T-helper 1 cell treated with Interleukin-12 subunit alpha and Interleukin-12 subunit beta and Interleukin-4 antibody, amounts not matched to agents 30 μg/mL and 1 μg/mL, for 36 hours (primary cell): ENCODE results near the gene WRAP73.

Experiments
- H3K27ac Mint-ChIP-seq: one replicate; pipeline ENCODE4 v1.8.0; 2021; ENCODE audit warnings: mild to moderate bottlenecking, mixed read lengths
- H3K27me3 Mint-ChIP-seq: one replicate; pipeline ENCODE4 v1.8.0; 2021; ENCODE audit warnings: low read depth, mixed read lengths
- H3K36me3 Mint-ChIP-seq: one replicate; pipeline ENCODE4 v1.8.0; 2021; ENCODE audit warnings: low read depth, mixed read lengths
- H3K4me1 Mint-ChIP-seq: one replicate; pipeline ENCODE4 v1.8.0; 2021; ENCODE audit warnings: low read depth, mixed read lengths
- H3K4me3 Mint-ChIP-seq: one replicate; pipeline ENCODE4 v1.8.0; 2021; ENCODE audit warnings: mild to moderate bottlenecking, moderate library complexity, mixed read lengths
- H3K9me3 Mint-ChIP-seq: one replicate; pipeline ENCODE4 v1.8.0; 2021; ENCODE audit warnings: mixed read lengths

WRAP73 gene

GRCh38 chr1:3649342-3650247, at the start of gene WRAP73:
Gene WRAP73 (minus strand): TSS chr1:3650103. CDS start chr1:3649999, 104 bp downstream.
- Mint-ChIP-seq H3K27ac (peak within 1 kb of the TSS; percentile 69), H3K4me3 (peak within 1 kb of the TSS; percentile 78), H3K9me3 (no peaks in the 10 kb centered on the region), H3K4me1 (peaks cover 17% of the 10 kb centered on the region), H3K36me3 (peaks cover 6% of the 10 kb centered on the region), H3K27me3 (peaks cover 30% of the 10 kb centered on the region)

GRCh38 chr1:3699596-3699995, 49.7 kb upstream of the WRAP73 start:
- Mint-ChIP-seq H3K4me3 (no peak overlapping the region), H3K36me3 (no peaks in the 10 kb centered on the region), H3K27me3 (no peaks in the 10 kb centered on the region), H3K27ac (no peak overlapping the region), H3K9me3 (no peaks in the 10 kb centered on the region), H3K4me1 (peaks cover 1% of the 10 kb centered on the region)

- Mint-ChIP-seq H3K27ac (no peak overlapping the region), H3K27me3 (no peaks in the 10 kb centered on the region), H3K4me3 (no peak overlapping the region), H3K9me3 (no peaks in the 10 kb centered on the region), H3K4me1 (no peaks in the 10 kb centered on the region), H3K36me3 (no peaks in the 10 kb centered on the region)
Measured at GRCh38 chr1:3698660-3699408, 48.9 kb upstream of the WRAP73 start.

- Mint-ChIP-seq H3K9me3 (no peaks in the 10 kb centered on the region), H3K27ac (no peak overlapping the region), H3K4me3 (no peak overlapping the region), H3K36me3 (no peaks in the 10 kb centered on the region), H3K4me1 (no peaks in the 10 kb centered on the region), H3K27me3 (no peaks in the 10 kb centered on the region)
Measured at GRCh38 chr1:3697810-3698209, 47.9 kb upstream of the WRAP73 start.

- Mint-ChIP-seq H3K9me3 (no peaks in the 10 kb centered on the region), H3K4me3 (no peak overlapping the region), H3K4me1 (no peaks in the 10 kb centered on the region), H3K27me3 (no peaks in the 10 kb centered on the region), H3K36me3 (no peaks in the 10 kb centered on the region), H3K27ac (no peak overlapping the region)
Measured at GRCh38 chr1:3697104-3697503, 47.2 kb upstream of the WRAP73 start.

- Mint-ChIP-seq H3K4me3 (no peak overlapping the region), H3K4me1 (no peaks in the 10 kb centered on the region), H3K27ac (no peak overlapping the region), H3K9me3 (no peaks in the 10 kb centered on the region), H3K27me3 (no peaks in the 10 kb centered on the region), H3K36me3 (no peaks in the 10 kb centered on the region)
Measured at GRCh38 chr1:3696689-3697088, 46.8 kb upstream of the WRAP73 start.

- Mint-ChIP-seq H3K4me3 (no peak overlapping the region), H3K36me3 (no peaks in the 10 kb centered on the region)
Measured at GRCh38 chr1:3695326-3696217, 45.7 kb upstream of the WRAP73 start.

GRCh38 chr1:3693321-3693720, 43.4 kb upstream of the WRAP73 start:
- no peaks in the 10 kb centered on the region for H3K27me3 Mint-ChIP-seq
- no peaks in the 10 kb centered on the region for H3K4me1 Mint-ChIP-seq
- H3K9me3 Mint-ChIP-seq, result no peaks in the 10 kb centered on the region
- no peak overlapping the region for H3K27ac Mint-ChIP-seq
- no peak overlapping the region for H3K4me3 Mint-ChIP-seq
- H3K36me3 Mint-ChIP-seq, result no peaks in the 10 kb centered on the region

More at GRCh38 chr1:3695326-3696217, 45.7 kb upstream of the WRAP73 start:
- Mint-ChIP-seq H3K27ac (no peak overlapping the region), H3K4me1 (no peaks in the 10 kb centered on the region), H3K27me3 (no peaks in the 10 kb centered on the region), H3K9me3 (no peaks in the 10 kb centered on the region)

GRCh38 chr1:3692598-3692997, 42.7 kb upstream of the WRAP73 start:
- H3K9me3 Mint-ChIP-seq, result no peaks in the 10 kb centered on the region
- no peaks in the 10 kb centered on the region for H3K27me3 Mint-ChIP-seq
- no peak overlapping the region for H3K4me3 Mint-ChIP-seq
- H3K36me3 Mint-ChIP-seq, result no peaks in the 10 kb centered on the region
- H3K4me1 Mint-ChIP-seq, result no peaks in the 10 kb centered on the region
- no peak overlapping the region for H3K27ac Mint-ChIP-seq

- H3K36me3 Mint-ChIP-seq, result no peaks in the 10 kb centered on the region
Measured at GRCh38 chr1:3691421-3692204, 41.7 kb upstream of the WRAP73 start.

GRCh38 chr1:3690282-3691065, 40.6 kb upstream of the WRAP73 start:
- Mint-ChIP-seq H3K36me3 (no peaks in the 10 kb centered on the region), H3K4me3 (no peak overlapping the region), H3K4me1 (no peaks in the 10 kb centered on the region), H3K9me3 (no peaks in the 10 kb centered on the region), H3K27me3 (no peaks in the 10 kb centered on the region), H3K27ac (no peak overlapping the region)

More at GRCh38 chr1:3691421-3692204, 41.7 kb upstream of the WRAP73 start:
- Mint-ChIP-seq H3K9me3 (no peaks in the 10 kb centered on the region), H3K27me3 (no peaks in the 10 kb centered on the region), H3K27ac (no peak overlapping the region), H3K4me1 (no peaks in the 10 kb centered on the region), H3K4me3 (no peak overlapping the region)

GRCh38 chr1:3689138-3689750, 39.3 kb upstream of the WRAP73 start:
- Mint-ChIP-seq H3K27me3 (no peaks in the 10 kb centered on the region), H3K4me3 (no peak overlapping the region), H3K9me3 (no peaks in the 10 kb centered on the region), H3K27ac (no peak overlapping the region), H3K4me1 (no peaks in the 10 kb centered on the region), H3K36me3 (no peaks in the 10 kb centered on the region)
